H1 (cell line): ENCODE results near the gene CAP2. TPM values are rescaled to one million over a fixed set of nuclear protein-coding genes. Genes with fewer than 3 reads are reported as not detected.

ENCODE experiments used
- MAFK ChIP-seq: IDR thresholded peaks from 2 replicates; pipeline ENCODE4 v1.6.1; 2012; ENCODE audit warnings: low read depth, mild to moderate bottlenecking, improper control_type of control experiment, low read length
- PHF8 ChIP-seq: fragments of 200-600 bp; sonication (generic); conservative IDR thresholded peaks from 2 replicates; pipeline ENCODE4 v1.7.1; 2012; ENCODE audit warnings: low read depth, mild to moderate bottlenecking, inconsistent platforms, low read length, moderate library complexity
- polyA plus RNA-seq, 7 experiments: library from polyadenylated mRNA; depleted of rRNA in 3 of 7; stranded (reverse) in 5 of 7; unstranded in 2 of 7; fragments of >200 nt in 5 of 7; fragments of 200-250 nt in 2 of 7; gene quantifications; 1 replicate in 5 of 7; 2 replicates in 1 of 7; 4 replicates in 1 of 7; pipeline versions ENCODE4 v1.2.1 to v1.2.3, GENCODE V29; 2011 to 2013; ENCODE audit warnings: missing spikeins in 2 of 7, mixed read lengths in 2 of 7
- total RNA-seq: library from RNA; stranded (reverse); fragmentation: NEBNext Ultra II Directional; extraction: Animal tissue kit (Norgen Biotek cat#: 25700); gene quantifications from 2 replicates; pipeline ENCODE4 v1.2.1, GENCODE V29; 2021

Gene CAP2
- total and polyA plus RNA-seq, 2 of the 8 experiments (the other 6 are each of a cell fraction or from before 2014, with no cell fraction given): 7.2 to 10.0 TPM

GRCh38 chr6:17492350-17492749, 99.0 kb downstream of the CAP2 start (continued):
- TF ChIP-seq PHF8 (no peak), MAFK (no peak)
